Mesenteric fat pad (tissue), 1 donor: Measurements from ENCODE around the gene GPR157. TPM values are rescaled to one million over a fixed set of nuclear protein-coding genes. Genes with fewer than 3 reads are reported as not detected.

ENCODE experiments used
- DNase-seq: peaks from one replicate; pipeline ENCODE4 v3.0.0-alpha.2; 2020; ENCODE audit warnings: low spot score
- total RNA-seq: library from RNA; stranded (reverse); fragmentation: NEBNext Ultra II Directional; extraction: Animal tissue kit (Norgen Biotek cat#: 25700); gene quantifications from one replicate; pipeline ENCODE4 v1.2.1, GENCODE V29; 2021
- donor health status: DM: yes; HTN: yes; CAD: no.

The GPR157 gene
- total RNA-seq, 1 donor from 2014 or later, result 15.5 TPM

DNA sequence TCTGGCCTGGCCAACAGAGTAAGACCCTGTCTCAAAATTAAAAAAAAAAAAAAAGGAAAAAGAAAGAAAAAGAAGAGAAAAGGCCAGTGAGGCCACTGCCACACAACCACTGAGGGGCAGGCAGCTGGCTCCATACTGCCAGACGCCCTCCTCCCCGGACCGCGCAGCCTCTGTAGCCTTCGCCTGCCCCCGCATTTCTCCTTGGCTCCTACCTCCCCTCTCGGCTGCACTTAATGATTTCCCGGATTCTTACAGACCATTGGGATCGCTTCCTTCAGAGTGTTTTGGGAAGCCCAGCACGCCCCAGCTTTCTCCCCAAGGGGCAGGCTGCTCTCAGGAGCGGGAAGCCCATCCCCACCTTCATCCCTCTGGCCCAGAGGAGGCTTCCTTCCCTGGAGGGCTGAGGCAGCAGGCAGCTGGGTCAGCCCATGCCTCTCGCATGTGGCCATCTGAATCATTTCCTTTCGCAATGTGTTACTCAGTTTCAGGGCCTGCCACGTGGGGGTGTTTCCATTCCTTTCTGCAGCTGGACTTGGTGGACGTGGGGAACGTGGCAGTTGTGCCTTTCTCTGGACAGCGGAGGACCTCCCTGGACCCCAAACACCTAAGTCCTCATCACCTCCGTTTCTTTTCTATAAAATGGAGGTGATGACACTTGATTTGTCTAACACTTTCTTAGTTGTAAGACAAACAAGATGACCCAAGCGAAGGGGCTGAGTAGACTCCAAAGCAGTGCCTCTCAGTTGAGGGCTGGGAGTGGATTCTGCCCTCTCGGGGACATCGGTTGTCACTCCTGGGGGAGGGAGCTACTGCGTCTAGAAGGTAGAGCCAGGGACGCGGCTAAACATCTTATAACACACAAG lies 61.7 kb downstream of the GPR157 start:
- no peak for DNase-seq

DNA sequence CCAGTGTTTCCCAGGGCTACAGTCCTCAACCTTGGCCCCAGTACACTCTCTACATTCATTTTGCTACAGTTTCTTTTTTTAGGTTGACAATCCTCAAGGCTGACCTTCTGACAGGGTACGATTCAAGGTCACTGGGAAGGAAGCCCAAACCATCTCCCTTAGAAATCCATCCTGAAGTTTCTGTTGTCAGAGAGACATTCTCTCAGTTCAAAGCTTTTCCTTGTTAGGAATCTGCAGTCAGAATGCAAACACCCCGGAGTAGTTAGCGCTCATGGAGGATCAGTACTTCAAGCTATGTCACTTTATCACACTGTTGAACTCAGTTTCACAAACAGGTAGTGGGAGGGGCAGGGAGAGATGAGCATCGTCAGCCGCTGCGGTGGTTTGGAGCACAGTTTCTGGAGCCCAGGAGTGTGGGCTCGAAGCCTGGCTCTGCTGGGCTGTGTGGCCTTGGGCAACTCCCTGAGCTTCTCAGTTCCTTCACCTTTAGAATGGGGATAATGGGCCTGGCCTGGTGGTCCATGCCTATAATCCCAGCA lies 63.6 kb downstream of the GPR157 start:
- no peak for DNase-seq

- no peak for DNase-seq
Measured at GRCh38 chr1:9062846-9063245, 66.1 kb downstream of the GPR157 start.

DNA sequence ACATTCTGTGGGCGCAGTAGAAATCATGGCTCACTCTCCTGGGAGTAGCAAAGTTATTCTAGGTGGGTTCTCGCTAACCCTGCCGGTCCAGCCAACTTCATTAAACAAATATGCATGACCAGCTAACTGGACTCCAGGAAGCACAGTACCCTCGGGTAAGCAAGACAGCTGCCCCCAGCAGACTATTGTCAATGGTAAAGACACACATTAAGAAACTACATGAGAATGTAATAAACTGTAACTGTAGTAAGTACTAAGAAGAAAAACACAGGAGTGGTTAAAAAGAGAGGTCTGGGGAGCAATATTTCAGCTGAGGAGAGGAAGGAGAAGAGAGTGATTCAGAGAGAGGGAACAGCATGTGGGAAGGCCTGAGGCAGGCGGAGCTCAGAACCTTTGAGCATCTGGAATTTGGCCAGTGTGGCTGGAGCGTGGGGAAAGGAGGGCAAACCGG lies 66.9 kb downstream of the GPR157 start:
- no peak for DNase-seq

DNA sequence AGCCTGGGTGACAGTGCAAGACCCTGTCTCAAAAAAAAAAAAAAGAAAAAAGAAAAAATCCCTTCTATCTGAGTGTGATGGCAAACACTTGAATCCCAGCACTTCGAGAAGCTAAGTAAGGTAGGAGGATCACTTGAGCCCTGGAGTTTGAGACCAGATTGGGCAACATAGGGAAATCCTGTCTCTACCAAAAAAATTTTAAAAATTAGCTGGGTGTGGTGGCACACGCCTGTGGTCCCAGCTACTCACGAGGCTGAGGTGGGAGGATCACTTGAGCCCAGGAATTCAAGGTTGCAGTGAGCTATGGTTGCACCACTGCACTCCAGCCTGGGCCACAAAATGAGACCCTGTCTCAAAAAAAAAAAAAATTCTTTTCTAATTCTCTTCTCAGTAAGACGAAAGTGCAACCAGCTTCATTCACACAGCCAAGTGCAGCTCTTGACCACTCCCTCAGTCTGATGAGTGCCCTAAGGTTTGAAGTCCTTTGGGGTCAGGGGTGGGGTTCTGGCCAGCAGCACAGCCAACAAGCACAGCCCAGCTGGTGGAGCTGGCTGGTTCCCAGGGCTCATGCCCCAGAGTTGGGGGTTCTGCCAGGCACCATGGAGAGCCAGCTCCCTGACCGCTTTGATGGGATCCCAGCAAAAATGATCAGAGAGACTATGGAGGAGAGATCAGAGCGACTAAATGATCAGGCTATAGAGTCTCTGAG lies 67.5 kb downstream of the GPR157 start:
- no peak for DNase-seq

DNA sequence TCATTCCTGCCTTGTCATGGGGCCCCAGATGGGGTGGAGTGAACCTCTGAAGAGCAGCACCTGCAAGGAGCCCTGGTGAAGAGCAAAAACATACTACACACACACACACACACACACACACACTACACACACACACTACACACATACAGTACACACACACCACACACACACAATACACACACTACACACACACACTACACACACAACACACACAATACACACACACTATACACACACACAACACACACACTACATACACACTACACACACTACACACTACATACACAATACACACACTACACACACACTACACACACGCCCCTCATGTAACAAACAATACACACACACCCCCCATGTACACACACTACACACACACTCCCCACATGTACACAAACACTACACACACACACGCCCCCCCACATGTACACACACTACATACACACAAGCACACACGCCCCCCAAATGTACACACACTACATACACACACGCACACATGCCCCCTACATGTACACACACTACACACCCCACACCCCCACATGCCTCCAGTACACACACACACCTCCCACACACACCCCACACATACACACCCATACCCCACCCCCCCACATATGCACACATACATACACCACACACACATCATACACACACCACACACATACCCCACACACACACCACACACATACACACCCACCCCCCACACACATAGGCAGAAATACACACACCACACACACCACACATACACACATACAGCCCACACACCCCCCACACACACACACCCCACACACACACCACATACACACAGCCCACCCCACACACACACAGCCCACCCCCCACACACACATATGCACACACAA lies 68.8 kb downstream of the GPR157 start:
- no peak for DNase-seq

DNA sequence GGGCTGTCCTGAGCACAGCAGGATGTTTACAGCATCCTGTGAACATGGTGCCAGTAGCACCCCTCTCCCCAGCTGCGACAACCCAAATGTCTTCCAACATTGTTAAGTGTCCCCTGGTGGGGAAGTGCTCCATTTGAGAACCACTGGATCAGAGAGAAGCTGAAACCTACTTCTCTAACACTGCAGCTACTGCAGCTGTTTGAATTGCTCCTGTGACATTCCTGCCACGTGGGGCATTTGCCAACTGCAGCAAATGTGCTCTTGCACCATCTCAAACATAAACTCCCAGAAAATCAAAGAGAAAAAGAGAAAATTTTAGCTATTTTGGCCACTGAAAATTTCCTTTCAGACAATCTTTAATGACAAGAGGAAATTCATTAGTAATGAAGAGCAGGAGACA lies 70.4 kb downstream of the GPR157 start:
- DNase-seq, result no peak

DNA sequence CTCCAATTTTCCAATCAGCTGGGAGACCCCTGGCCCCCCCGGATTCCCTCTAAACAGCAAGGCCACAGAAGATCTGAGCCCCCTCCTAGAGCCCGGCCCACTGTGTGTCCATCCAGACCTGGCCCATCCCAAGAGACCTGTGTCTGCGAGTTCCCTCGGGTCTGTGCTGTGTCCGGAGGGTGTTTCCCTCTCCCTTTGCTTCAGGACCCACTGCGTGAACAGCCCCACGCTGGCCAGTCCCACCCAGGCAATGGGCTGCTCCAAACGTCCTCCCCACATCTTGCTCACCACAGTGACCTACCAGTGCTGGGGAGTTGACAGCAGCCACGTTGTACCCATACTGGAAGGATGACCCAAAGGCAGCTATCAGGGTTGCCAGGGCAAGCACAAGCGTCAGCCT lies 71.1 kb downstream of the GPR157 start:
- no peak for DNase-seq

GRCh38 chr1:9052272-9053049 lies 76.4 kb downstream of the GPR157 start:
- DNase-seq, result no peak

DNA sequence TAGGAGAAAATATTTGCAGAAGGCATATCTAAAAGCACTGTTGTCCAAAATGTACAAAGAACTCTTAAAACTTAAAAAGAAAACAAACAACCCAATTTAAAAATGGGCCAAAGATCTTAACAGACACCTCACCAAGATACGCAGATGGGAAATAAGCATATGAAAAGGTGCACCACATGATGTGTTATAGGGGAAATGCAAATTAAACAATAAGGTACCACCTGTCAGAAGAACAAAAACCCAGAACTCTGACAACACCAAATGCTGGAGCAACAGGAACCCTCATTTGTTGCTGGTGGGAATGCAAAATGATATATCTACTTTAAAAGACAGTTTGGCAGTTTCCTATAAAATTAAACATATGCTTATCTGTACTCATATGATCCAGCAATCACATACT lies 77.5 kb downstream of the GPR157 start:
- no peak for DNase-seq

DNA sequence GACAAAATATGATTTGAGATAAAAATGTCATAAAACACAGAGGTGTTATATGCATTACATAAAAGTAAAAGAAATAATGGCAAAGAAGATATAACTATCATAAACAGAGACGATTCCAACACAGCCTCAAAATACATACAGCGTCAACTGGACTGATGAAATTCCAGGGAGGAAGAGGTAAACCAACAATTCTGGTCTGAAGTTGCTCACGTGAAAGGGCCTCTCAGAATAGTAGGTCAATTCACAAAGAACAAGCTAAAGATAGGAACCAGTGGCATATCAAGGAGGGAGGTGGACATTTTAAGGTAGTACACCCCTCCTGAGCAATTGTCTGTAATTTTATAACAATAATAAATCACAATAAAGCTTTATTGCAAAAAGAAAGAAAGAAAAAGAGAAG lies 78.1 kb downstream of the GPR157 start:
- DNase-seq, result no peak

Other genes starting within 250 kb of the GPR157 start
- not detected for gene CA6, start 183.2 kb downstream of the GPR157 start, total RNA-seq
- gene SLC2A7, start 102.7 kb downstream of the GPR157 start, total RNA-seq, result not detected
- gene SLC2A5, start 59.5 kb downstream of the GPR157 start, total RNA-seq, result 12.9 TPM
- 77.6 TPM for gene H6PD, start 105.7 kb upstream of the GPR157 start, total RNA-seq
- 48.8 TPM for gene SPSB1, start 163.8 kb upstream of the GPR157 start, total RNA-seq